HepG2 (cell line): ENCODE measurements around the gene THEM4. TPM values are rescaled to one million over a fixed set of nuclear protein-coding genes. Genes with fewer than 3 reads are reported as not detected.

ENCODE experiments used
- ARNT ChIP-seq: fragments of 450-650 bp; IDR thresholded peaks from 2 replicates; pipeline ENCODE4 v1.6.1; 2017
- ASH2L ChIP-seq: fragments of 300-600, 200-600 bp; sonication (generic); IDR thresholded peaks from 2 replicates; pipeline ENCODE4 v1.7.0; 2017; ENCODE audit warnings: low read depth, mild to moderate bottlenecking, moderate library complexity, mixed read lengths, low read length; ENCODE audit not compliant: insufficient read length
- BRD4 ChIP-seq: sonication (generic); formaldehyde crosslinking; IDR thresholded peaks from 2 replicates; pipeline ENCODE4 v1.4.0; 2020; ENCODE audit warnings: missing genetic modification reagents
- HNF1B ChIP-seq: sonication (generic); formaldehyde crosslinking; IDR thresholded peaks from 2 replicates; pipeline ENCODE4 v1.5.1; 2020; ENCODE audit warnings: mild to moderate bottlenecking, moderate library complexity, missing genetic modification reagents
- HNRNPK ChIP-seq: fragments of 200-400 bp; formaldehyde crosslinking; IDR thresholded peaks from 2 replicates; pipeline ENCODE4 v1.6.1; 2018; ENCODE audit warnings: low read length, low read depth, moderate library complexity, mild to moderate bottlenecking; ENCODE audit not compliant: poor library complexity, severe bottlenecking
- IRF1 ChIP-seq: sonication (generic); formaldehyde crosslinking; IDR thresholded peaks from 2 replicates; pipeline ENCODE4 v1.4.0; 2020; ENCODE audit warnings: low read depth, mild to moderate bottlenecking, missing genetic modification reagents
- KAT2B ChIP-seq: fragments of 150-350 bp; IDR thresholded peaks from 2 replicates; pipeline ENCODE4 v1.6.1; 2014; ENCODE audit warnings: low read depth, low read length, borderline replicate concordance
- MAX ChIP-seq: IDR thresholded peaks from 2 replicates; pipeline ENCODE4 v1.6.1; 2012; ENCODE audit warnings: inconsistent platforms
- ONECUT2 ChIP-seq: sonication (generic); formaldehyde crosslinking; IDR thresholded peaks from 2 replicates; pipeline ENCODE4 v1.4.0; 2020; ENCODE audit warnings: missing genetic modification reagents
- PHF8 ChIP-seq: sonication (generic); formaldehyde crosslinking; IDR thresholded peaks from 2 replicates; pipeline ENCODE4 v1.5.0; 2020; ENCODE audit warnings: missing genetic modification reagents
- REST ChIP-seq, 2 experiments: IDR thresholded peaks; 2 replicates each; pipeline ENCODE4 v1.6.1; 2011 to 2012; ENCODE audit warnings: low read length in 2 of 2, borderline replicate concordance in 1 of 2, low read depth in 1 of 2, mild to moderate bottlenecking in 1 of 2, moderate library complexity in 1 of 2
- SIX4 ChIP-seq: sonication (generic); formaldehyde crosslinking; IDR thresholded peaks from 2 replicates; pipeline ENCODE4 v1.4.0; 2020; ENCODE audit warnings: missing genetic modification reagents
- SNAPC2 ChIP-seq: sonication (generic); formaldehyde crosslinking; IDR thresholded peaks from 2 replicates; pipeline ENCODE4 v1.8.1; 2022; ENCODE audit warnings: mild to moderate bottlenecking, missing genetic modification reagents
- TRAFD1 ChIP-seq: sonication (generic); formaldehyde crosslinking; IDR thresholded peaks from 2 replicates; pipeline ENCODE4 v1.5.1; 2020; ENCODE audit warnings: missing genetic modification reagents, mild to moderate bottlenecking, borderline replicate concordance
- ZC3H13 ChIP-seq: sonication (generic); formaldehyde crosslinking; IDR thresholded peaks from 2 replicates; pipeline ENCODE4 v1.8.1; 2023; ENCODE audit warnings: mild to moderate bottlenecking, missing genetic modification reagents, moderate library complexity
- ZKSCAN5 ChIP-seq: sonication (generic); formaldehyde crosslinking; IDR thresholded peaks from 2 replicates; pipeline ENCODE4 v1.5.1; 2020; ENCODE audit warnings: mild to moderate bottlenecking, missing genetic modification reagents
- ZNF280B ChIP-seq: sonication (generic); formaldehyde crosslinking; IDR thresholded peaks from 2 replicates; pipeline ENCODE4 v1.5.0; 2020; ENCODE audit warnings: missing genetic modification reagents, mild to moderate bottlenecking, borderline replicate concordance
- ZNF484 ChIP-seq: sonication (generic); formaldehyde crosslinking; IDR thresholded peaks from 2 replicates; pipeline ENCODE4 v1.5.1; 2020; ENCODE audit warnings: mild to moderate bottlenecking, low read depth, missing genetic modification reagents, borderline replicate concordance
- ZNF556 ChIP-seq: sonication (generic); formaldehyde crosslinking; IDR thresholded peaks from 2 replicates; pipeline ENCODE4 v1.4.0; 2020; ENCODE audit warnings: mild to moderate bottlenecking, missing genetic modification reagents, borderline replicate concordance
- ZNF747 ChIP-seq: sonication (generic); formaldehyde crosslinking; IDR thresholded peaks from 2 replicates; pipeline ENCODE4 v1.8.1; 2023; ENCODE audit warnings: missing genetic modification reagents, mild to moderate bottlenecking, borderline replicate concordance
- ZNF850 ChIP-seq: sonication (generic); formaldehyde crosslinking; conservative IDR thresholded peaks from 2 replicates; pipeline ENCODE4 v1.9.0; 2021; ENCODE audit warnings: mild to moderate bottlenecking, missing genetic modification reagents
- polyA plus RNA-seq, 8 experiments: library from polyadenylated mRNA; depleted of rRNA in 3 of 8; stranded (reverse) in 7 of 8; unstranded in 1 of 8; fragments of >200 nt; fragmentation: Illumina TruSeq in 4 of 8; extraction: Trizol in 4 of 8; gene quantifications; 2 replicates each; pipeline versions ENCODE4 v1.2.1 to v1.2.3, GENCODE V29; 2011 to 2016; ENCODE audit warnings: low read depth in 4 of 8, missing spikeins in 1 of 8, mixed read lengths in 1 of 8; ENCODE audit not compliant: insufficient read depth in 1 of 8
- total RNA-seq, 5 experiments: library from RNA; depleted of rRNA; stranded (reverse); fragments of >200 nt; fragmentation: Illumina TruSeq; extraction: Trizol; gene quantifications; 2 replicates each; pipeline ENCODE4 v1.2.3, GENCODE V29; 2016; ENCODE audit warnings: low read depth in 1 of 5

THEM4 gene
- total and polyA plus RNA-seq, 2 of the 13 experiments (the other 11 are each of a cell fraction or from before 2014, with no cell fraction given) = 10.9 to 13.9 TPM

GRCh38 chr1:151831605-151832004 is 77.7 kb downstream of the THEM4 start, which contains the start of gene RORC (continued):
- TF ChIP-seq MAX (peak; percentile 40), HNF1B (CRISPR knock-in tag) (no peak), KAT2B (no peak), SIX4 (CRISPR knock-in tag) (no peak), BRD4 (CRISPR knock-in tag) (no peak), ZNF850 (CRISPR knock-in tag) (no peak), REST (IDR thresholded peaks at IDR 0.05; ENCODE audit: borderline replicate concordance in 1 of 2, low read depth in 1 of 2, low read length in 2 of 2) (no peak), ZKSCAN5 (CRISPR knock-in tag) (no peak), ONECUT2 (CRISPR knock-in tag) (no peak), HNRNPK (no peak), ZNF484 (CRISPR knock-in tag) (no peak), ZNF280B (CRISPR knock-in tag) (0 out of 2 replicates have a peak, but pooled peaks have one; percentile 3), TRAFD1 (CRISPR knock-in tag) (no peak), ZNF556 (CRISPR knock-in tag) (no peak), ARNT (no peak), SNAPC2 (CRISPR knock-in tag) (0 out of 2 replicates have a peak, but pooled peaks have one; percentile 11), PHF8 (CRISPR knock-in tag) (no peak; the same call in 1 of the 2 replicates), ASH2L (no peak), ZNF747 (CRISPR knock-in tag) (no peak), IRF1 (no peak), ZC3H13 (CRISPR knock-in tag) (no peak)
